GM20431 (cell line): Measurements from ENCODE around the gene DAB2IP.

ENCODE experiments used
- in situ Hi-C: fragments of 300-500 bp; cut with MseI, MboI; formaldehyde crosslinking; loops from one replicate; pipeline ENCODE4 v1.15.0; 2020; ENCODE audit warnings: low sequenced_read_pairs; ENCODE audit not compliant: unreplicated experiment

DAB2IP gene

DNA sequence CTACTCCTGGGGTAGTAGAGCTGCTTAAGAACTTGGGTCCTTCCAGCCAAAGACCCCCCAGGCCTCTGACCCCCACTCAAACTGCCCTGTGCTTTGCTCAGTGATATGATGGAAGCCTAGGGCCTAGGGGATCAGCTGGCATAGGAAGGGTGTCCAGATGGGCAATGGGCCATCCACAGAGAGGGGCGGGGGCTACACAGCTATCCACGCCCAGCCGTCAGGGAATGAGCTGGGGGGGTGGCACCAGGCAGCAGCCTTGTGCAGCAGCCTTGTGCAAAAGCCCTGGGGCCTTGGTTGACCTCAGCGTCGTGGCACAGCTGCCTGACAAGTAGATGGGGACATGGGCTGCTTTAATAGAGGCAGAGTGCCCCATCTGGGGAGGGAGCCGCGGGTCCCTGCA is 43.2 kb downstream of the DAB2IP start:
- in situ Hi-C loops, result no loop called here

DNA sequence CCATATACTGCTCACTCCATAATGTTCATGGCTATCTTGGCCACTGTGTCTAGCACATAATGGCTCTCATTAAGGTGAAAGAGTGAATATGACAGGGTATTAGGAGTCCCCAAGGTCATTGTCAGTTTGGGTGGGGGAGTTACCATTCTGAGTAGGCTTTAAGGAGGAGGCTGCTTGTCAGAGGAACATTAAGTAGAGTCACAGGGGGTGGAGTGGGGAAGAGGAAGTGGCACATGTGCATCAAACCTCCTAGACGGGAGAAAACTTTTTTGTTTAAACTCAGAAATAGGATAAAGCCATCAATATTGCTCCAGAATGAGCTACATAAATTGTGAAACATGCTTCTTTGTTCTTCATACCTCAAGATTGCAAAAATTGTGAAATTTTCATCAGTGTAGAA is 45.5 kb downstream of the DAB2IP start:
- in situ Hi-C loops, result no loop called here

DNA sequence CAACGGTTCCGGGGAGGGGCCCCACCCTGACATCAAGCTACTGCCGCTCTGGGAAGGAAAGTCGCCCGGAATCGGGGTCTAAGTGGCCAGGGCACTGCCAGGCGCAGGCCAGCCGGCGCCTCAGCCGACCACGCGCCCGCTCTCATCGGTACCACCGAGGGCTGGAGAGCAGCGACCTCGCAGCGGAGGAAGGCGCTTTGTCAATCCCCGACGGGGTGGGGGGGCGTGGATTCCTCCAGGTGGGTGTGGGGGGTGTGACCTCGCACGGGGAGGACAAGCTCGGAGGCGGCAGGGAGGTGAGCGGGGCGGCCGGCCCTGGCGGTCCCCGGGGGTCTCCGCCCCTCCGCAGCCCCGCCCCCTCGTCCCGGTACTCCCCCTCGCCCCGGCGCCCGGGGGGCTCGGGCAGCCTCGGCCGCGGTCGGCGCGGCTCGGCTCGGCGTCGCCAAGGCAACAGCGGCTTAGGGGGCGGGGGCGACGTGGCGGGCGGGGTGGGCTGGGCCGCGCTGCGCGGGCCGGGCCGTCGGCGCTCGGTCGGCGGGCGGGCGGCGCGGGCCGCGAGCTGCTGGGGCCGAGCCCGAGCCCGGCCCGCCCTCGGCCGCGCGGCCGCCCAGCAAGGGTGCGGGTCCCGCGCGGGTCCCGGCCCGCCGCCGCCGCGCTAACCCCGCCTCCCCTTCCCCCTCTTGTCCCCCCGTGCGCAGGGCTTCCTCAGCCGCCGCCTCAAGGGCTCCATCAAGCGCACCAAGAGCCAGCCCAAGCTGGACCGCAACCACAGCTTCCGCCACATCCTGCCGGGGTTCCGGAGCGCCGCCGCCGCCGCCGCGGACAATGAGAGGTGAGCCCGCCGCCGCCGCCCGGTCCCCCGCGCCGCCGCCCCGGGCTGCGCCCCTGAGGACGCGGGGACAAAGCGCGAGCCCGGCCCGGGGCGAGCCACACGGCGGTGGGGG is 47.5 kb downstream of the DAB2IP start:
- in situ Hi-C loops, result no loop called here

DNA sequence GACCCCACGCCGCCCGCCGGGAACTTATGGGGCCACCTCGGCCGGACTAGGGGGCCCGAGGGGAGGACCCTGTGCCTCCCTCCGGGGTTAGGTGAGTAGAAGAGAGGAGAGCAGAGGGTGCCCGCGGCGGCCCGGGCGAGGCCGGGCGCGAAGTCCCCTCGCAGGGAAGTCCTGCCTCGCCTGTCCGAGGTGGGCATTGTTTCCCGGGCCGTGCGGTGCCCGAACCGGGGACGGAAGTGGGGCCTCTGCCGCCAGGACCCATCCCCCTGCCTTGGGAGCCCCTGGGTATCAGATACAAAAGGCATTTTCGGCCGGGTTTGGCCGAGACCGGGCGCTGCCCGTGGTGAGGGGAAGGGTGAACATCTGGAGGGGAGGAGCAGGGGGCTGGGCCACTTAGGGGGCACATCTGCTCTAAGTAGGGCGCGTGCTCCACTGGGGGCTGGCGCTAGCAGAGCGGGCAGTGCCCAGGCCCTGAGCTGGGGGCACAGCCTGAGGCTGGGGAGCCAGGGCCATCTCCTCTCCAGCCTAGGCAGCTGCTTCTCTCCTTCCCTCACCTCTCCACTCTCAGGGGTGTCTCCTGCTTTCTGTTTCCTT is 48.2 kb downstream of the DAB2IP start:
- in situ Hi-C loops, result no loop called here

DNA sequence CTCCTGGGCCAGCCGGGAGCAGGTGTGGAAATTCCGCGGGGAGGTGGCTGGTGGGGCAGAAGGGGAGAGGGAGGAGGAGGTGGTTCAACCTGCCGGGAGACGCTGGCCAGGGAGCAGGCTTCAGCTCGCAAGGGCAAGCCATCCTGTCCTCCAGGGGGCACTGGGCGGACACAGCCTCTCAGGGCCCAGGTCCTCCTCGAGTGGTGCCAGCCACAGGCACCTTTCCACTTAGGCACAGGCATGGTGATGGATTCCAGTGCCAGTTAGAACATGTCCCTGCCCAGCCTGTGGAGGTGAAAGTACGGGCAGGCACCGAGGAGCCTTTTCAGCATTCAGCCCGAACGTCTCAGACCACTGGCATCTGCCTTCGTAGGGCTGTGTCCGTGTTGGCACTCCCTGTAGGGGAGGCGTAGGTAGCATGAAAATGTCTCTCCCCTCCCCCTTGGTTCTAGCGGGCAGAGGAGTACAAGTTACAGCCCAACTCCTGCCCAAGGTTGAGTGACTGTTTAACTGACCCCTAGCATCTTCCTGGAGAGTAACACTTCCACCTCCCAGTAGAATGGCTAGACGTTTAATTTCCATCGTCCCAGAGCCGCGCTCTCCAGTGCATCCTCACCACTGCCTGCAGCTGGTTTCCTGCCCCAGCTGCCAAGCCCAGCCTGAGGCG is 48.9 kb downstream of the DAB2IP start:
- in situ Hi-C loops, result no loop called here

DNA sequence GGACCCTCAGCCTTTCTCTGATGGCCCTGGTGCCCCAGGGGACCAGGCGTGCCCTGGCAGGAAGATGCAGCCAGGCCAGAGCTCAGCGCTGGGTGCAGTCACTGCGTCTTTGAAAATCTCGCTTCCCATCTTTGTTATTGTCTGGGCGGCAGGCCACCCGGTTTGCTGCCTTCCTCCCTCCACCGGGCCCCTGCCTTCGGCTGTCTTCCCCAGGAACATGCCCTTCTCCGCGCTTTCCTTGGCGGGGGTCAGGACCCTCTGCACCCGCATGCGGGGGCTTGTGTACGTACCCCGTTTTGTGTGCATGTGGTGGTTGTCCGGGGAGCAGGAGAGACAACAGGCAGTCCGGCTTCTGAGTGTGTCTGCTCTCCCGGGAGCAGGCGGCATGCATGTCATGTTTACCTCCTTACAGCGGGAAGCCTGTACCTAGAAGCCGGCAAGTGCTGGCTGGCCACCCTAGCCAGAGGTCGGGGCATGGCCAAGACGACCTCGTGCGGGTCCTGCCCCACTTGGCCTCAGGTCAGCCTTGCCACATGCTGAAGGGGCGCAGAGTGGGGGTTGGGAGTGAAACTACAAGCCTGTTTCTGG is 49.5 kb downstream of the DAB2IP start:
- in situ Hi-C loops, result no loop called here

DNA sequence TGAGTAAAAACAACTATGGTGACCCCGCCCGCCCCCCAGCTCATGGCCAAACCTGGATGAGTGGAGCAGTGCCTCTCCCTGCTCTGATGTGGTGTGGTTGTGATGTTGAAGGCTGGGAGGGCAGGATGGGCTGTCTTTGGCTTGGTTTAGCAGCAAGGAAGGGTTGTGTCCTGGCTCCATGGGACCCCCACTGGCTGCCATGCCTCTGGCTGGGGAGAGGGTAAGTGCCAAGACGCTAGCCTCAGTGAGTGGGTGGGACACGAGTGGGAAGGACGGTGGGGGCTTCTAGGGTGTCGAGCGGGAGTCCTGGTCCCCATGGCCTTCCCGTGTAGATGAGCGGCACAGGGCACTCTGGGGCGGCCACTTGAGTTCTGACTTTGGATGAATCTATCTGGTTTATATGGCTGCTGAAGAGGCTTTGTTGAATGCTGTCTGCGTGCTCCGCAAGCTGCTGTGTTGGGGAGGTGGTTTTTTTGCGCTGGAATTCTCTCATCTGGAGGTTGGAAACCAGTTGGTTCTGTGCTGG is 50.4 kb downstream of the DAB2IP start:
- in situ Hi-C loops, result no loop called here

DNA sequence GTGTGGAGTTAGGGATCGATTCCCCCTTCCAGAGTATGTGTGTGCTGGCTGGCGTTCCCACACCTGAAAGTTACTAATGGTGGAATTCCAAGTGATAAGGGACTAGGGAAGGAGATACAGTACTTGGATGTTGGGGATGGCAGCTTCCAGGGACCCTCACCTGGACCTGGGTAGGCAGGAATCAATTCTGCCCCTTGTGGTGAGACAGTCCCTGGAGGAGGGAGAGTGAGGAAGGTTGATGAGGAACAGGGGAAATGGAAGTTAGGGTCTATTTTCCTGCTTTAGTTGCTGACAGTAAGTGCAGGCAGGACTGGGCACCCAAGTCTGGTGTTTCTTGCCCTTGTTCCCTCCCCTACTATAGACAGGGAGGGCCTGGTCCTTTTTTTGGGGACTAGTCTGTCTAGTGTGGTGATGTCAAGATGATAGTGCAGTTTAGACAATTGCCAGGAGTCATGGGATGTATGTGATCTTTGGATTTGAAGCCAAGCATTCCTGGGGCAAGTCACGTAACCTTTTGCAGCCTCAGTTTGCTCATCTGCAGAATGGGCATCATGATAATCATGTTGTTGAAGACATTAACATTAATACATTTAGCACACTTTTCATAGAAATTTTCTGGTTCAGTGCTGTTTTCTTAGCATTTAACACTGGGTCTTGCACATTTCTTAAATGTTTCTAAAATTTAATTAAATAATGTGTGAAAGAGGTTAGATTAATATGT is 51.7 kb downstream of the DAB2IP start:
- in situ Hi-C loops, result no loop called here

DNA sequence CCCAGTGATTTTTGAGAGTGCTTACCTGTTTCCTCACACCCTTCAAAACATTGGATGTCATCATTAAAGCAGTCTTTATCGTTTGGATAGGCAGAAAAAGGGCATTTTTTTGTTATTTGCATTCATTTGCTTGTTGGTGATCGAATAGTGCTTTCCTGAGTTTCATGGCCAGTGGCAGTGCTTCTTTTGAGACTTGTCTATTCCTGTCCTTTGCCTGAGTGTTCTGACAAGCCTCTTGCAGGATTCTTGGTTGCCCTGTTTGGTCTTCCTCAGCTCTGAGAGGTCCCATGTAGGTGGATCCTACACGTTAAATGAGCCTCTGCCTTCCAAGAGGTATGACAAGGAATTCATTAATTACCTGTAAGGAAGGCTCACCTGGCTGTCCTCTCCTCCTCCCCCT is 52.8 kb downstream of the DAB2IP start:
- in situ Hi-C loops, result no loop called here

DNA sequence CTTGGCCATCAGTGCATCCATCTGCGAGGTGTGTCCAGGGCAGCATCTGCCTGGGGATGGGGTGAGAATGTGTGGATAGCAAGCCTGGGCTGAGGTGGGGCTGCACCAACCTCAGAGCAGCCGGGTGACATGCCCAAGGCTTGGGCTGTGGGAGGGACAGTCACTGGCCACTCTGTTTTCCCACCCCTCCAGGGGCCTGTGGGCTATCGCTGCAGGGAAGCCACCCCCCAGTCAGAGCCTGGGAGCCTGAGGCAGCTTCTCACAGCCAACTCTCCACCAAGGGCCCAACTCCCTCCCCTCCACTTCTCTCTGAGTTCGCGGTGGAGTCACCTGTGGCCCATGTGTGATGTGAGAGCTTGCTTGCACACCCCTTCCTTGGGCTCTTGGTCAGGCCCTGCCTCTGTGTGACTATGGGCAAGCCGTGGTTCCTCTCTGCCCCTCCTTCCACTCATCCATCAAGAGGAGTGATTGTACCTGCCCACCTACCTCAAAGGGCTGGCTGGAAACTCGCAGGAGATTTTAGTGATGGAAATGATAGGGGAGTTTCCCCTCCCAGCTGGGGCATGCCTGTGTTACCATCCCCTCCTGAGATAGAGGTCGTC is 54.8 kb downstream of the DAB2IP start:
- in situ Hi-C loops, result no loop called here

DNA sequence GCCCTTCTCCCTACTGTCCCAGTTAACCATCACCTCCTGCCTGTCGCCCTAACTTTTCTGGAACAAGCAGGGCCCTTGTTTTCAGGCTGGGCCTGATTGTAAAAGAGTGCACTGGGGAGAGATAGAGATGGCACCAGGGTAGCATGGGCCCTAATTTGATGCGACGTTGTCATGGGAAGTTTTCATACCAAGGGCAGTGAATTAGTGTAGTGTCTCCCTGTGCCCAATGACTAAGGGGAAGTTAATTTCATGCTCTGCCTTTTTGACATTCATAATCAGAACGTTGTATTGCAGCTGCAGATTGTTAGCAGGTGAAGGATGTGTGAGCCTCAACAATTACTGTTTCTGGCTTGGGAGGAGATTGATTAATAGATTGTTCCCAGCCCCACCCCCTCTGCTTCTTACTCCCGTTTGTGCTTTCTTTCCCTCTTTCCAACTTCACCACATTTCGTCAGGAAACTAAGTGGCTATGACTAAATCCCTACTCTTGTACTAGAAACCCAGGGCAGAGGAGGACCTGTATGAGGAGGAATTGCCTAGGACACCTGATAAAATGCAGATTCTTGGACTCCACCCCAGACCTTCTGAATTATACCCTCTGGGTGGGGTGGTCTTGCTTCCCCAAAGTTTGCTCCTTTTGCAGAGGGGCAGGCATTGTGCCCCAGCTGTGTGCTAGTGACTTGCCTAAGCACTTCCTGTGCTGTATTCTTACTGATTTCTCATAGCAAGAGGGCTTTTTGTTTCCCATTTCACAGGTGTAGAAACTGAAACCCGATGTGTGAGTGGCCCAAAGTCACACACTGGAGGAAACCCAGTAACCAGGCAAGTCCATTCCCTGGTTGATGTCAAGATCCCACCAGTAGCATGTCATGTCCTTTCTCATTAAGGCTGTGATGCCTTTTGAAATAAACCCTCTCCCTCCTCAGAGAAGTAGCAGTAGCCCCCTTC is 56.3 kb downstream of the DAB2IP start:
- in situ Hi-C loops, result no loop called here

DNA sequence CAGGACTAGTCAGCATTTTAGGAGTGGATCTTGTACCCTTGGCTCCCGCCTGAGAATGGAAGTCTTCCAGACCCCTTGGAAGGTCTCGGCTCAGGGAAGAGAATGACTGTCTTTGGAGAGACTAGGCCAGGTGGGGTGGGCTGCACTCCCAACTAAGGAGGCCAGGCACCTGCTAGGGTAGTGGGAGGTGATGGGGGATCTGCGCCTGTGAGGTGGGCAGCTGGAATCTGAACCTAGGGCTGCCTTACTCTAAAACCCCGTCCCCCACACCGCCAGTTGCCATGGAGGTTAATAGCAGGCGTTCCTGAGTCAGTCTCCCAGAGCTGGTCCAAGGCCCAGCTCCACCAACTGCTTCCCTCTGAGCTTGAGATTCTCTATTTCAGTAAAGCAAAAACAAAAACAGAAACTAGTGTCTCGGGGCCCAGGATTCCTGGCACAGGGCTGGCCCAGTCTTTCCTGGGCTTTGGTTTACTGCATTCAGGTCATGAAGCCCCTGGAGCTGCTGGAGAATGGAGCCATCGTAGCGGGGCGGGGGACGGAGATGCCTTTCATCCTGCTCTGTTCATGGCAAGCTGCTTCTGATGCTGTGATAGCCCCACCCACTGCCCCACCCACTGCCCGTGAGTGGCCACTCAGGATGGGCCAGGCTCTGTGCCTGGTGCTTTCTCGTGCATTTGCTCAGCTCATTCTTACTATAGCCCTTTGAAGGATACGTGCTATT is 57.5 kb downstream of the DAB2IP start:
- in situ Hi-C loops, result no loop called here

DNA sequence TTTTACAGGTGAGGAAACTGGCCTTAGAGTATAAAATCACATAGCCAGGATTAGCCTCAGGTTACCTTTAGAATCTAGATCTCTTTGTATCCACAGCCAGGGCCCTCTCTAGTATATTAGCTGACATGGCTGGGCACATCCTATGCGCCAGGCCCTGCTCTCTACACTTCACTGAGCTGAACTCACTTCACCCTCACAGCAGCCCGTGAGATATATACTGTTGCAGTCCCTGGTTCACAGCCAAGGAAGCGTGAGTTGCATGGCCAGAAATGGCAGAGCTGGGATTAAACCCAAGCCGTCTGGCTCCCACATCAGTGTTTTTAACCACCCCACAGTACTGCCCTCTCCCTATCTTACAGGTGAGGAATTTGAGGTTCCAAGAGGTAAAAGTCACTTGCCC is 58.4 kb downstream of the DAB2IP start:
- in situ Hi-C loops, result no loop called here

DNA sequence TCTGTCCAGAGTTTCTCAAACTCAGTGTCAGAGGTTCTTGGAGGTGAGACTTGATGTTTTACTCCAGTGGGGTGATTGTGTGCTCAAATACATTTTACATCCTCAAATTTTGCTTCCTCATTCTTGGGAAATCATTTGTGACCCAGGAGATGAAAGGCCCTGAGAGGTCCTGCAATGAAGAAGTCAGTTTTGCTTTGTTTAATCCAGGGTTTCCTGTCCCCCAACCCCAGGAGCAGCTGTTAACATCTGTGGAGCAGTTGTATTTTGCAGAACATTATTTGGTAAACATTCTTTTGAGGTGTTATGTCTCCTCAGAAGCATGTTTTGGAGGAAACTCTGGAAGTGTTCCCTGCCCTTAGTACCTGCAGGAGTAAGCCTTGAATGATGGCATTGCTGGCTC is 59.8 kb downstream of the DAB2IP start:
- in situ Hi-C loops, result no loop called here

DNA sequence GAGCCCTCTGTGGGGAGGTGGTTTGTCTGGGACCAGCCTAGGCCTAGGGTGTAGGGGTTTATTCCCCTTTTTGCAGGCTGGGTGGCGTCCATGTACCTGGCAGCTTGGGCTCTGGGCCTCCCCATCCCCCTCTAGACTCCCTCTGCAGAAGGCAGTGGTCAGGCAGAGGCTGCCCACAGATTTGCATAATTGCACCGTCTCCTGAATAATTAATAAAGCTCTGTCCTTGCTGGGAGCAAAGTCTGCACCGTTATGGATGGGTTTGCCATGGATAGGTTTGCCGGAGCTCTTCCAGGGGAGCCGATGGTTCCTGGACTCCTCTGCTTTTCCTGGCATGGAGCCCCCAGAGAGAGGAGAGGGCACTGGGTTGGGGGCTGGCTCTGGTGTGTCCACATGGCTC is 60.4 kb downstream of the DAB2IP start:
- in situ Hi-C loops, result no loop called here

DNA sequence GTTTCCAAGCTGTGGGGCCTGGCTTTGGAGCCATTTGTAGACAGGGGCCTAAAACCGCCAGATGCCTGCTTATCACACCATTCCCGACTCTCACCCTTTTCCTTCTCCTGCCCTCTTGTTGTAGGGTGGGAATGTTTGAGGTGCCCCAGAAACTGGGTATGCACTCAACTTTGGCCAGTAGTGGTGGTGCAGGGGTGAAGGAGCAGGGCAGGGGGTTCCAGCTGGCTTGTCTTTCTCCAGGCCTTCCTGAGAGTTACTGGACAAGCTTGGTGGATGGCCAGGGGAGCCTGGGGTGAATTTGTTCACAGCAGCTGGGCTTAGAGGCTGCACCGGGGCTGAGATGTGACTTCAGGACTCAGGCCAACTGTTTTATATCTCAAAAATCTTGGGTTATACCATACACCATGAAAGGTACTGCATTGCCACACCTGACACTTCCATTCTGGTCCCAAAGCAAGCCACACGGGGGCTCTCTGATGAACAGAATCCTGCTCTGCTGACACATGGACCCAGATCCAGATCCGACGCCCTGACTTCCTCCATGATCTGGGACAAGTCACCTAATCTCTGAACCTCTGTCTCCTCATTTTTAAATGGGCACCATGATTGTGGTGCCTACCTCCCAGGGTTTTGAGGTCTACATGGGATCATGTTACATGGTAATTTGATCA is 62.1 kb downstream of the DAB2IP start:
- in situ Hi-C loops, result no loop called here

DNA sequence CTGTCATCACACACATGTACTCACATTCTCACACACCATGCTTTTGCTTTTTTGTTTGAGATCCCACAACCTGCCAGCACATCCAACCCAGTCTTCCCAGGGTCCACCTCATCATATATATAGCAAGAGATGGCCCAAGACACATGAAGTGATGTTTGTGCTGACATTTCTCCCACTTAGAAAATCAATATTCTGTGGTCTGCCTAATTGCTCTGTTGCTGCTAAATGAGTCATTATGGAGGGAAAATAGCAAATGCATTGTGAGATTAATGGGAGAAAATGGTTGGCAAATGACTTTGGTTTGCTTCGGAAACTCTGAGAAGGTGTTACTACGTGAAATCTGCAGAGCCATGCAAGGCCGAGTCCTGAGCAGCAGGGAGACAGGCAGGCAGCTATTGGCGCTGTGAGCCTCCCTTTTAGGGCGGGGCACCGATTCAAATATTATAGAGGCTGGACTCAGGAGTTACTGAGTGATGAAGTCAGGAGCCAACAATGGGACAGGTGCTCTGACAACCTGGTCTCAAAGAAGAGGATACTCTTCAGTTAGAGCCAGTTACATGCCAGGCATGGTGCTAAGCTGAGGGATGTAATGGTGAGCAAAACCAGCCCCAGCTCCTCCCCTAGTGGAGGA is 62.8 kb downstream of the DAB2IP start:
- in situ Hi-C loops, result no loop called here
